CD4-positive, alpha-beta T cell treated with Interferon gamma for 1 hour (primary cell): ENCODE measurements around the gene GOLGB1.
"Not testable (repeated sequence)": the region's sequence is repeated elsewhere in the genome, so short reads cannot be mapped to it uniquely, and the experiment has no call there.

Experiments
- DNase-seq: peaks from one replicate; pipeline ENCODE4 v3.0.0-alpha.2; 2020

Gene GOLGB1

GRCh38 chr3:121743106-121743505 lies 6.4 kb downstream of the GOLGB1 start:
- not testable (repeated sequence) for DNase-seq

DNA sequence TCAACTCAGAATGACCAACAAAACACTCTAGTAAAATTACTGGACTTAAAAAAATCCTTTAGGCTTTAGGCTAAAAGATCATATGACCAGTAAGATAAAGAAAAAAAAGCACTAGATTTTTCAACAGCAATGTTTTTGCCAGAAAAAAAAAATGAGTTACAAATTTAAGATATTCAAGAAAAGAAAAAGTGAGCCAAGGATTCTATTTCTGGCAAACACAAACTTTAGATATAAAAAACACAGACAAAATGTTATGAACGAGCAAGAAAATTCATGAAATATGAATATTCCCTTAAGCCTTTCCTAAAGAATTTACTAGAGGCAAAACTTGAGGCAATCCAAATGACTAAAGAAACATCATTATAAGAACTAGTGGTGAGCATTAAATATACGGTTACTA lies 8.6 kb downstream of the GOLGB1 start:
- DNase-seq: no peak

DNA sequence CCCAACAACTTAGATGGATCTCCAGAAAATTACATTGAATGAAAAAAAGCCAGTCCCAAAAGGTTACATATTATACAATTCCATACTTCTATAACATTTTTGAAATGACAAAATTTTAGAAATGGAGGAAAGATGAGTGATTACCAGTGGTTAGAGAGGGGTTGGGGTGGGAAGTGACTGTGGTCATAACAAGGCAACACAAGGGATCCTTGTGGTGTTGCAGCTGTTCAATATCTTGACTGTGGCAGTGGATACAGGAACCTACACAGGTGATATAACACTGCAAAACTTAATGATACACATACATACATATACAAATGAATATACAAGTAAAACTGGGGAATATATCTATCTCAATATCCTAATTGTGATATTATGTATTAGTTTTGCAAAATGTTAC lies 9.6 kb downstream of the GOLGB1 start:
- no peak for DNase-seq

DNA sequence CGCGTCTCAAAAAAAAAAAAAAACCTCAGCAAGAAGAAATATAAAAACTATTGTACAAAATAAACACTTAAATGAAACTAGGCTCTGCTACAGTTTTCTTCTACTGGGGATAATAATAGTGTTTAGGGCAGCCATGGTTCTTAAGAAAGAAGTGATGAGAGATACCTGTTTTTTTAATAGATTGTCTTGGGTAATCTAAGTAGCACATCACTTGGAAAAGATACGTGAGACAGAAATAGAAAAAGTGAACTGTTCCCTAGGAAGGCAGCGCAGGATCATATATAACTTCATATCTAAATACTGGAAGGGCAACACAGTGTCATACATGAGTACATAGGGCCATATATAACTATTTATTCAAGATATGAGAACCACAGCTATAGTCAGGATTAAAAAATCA lies 11.9 kb downstream of the GOLGB1 start:
- DNase-seq: no peak

DNA sequence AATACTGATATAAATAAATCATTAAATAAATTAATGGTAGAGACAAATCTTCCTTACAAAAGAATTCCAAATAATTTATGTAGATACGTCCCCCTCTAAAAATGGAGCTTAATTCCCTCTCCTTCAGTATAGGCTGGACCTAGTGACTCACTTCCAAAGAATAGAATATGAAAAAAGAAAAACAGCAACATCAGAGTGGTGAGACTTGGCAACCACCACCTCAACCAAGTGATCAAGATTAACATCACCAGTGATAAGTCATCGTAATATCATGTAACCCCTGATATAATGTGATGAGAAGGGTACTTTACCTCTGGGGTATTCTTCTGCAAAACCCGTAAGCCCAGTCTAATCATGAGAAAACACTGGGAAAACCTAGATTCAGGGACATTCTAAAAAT lies 13.4 kb downstream of the GOLGB1 start:
- DNase-seq: no peak

- no peak for DNase-seq
Observed at GRCh38 chr3:121735047-121735696, 14.4 kb downstream of the GOLGB1 start.

DNA sequence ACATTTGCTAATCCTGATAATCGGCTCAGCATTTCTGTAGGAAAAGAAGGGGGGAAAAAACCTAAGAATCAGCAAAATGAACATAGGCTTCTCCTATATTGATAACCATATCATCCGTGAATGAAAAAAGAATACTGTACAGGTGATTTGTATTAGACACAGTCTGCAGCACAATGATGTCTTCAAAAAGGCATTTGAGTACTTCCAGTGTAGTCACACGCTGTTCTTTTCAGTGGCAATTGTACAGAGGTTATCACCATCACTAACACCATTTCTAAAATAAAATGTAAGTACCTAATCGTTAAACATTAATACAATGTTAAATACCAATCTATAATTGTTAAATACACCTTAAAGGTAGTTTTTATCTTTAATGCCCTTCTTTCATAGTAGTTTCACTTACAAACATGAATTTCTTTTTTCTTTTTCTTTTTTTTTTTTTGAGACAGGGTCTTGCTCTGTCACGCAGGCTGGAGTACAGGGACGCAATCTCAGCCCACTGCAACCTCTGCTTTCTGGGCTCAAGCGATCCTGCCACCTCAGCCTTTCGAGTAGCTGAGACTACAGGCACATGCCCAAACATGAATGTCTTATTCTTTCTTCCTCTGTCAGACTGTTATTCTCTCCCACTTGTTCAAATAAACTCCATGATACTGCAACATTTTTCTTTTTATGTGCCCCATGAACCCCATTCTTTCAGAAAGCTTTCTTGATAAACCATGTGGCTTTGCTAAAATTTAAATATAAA lies 18.4 kb downstream of the GOLGB1 start:
- DNase-seq: no peak

- DNase-seq: no peak
Observed at GRCh38 chr3:121724130-121724529, 25.4 kb downstream of the GOLGB1 start.

DNA sequence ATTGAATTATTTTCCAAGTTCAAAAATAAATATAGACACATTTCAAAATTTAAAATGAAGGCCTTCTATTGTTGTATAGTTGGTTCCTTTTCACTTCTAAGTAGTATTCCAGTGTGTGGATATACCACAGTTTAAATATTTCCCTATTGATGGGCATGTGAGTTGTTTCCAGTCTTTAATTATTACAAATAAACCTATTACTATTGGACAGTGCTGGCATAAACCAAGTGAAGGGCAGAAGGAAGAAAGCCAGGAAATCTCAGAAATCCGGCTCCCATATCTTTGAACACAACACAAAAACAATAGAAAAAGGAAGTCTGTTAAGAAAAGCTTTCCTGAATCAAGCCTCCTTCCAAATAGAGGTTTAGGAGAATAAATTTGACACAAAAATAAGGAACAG lies 26.1 kb downstream of the GOLGB1 start:
- no peak for DNase-seq

- no peak for DNase-seq
Observed at GRCh38 chr3:121722411-121722810, 27.1 kb downstream of the GOLGB1 start.

GRCh38 chr3:121720163-121720562 lies 29.4 kb downstream of the GOLGB1 start:
- no peak for DNase-seq

- DNase-seq: no peak
Observed at GRCh38 chr3:121719423-121719822, 30.1 kb downstream of the GOLGB1 start.

GRCh38 chr3:121718205-121718846 lies 31.2 kb downstream of the GOLGB1 start:
- DNase-seq: no peak

DNA sequence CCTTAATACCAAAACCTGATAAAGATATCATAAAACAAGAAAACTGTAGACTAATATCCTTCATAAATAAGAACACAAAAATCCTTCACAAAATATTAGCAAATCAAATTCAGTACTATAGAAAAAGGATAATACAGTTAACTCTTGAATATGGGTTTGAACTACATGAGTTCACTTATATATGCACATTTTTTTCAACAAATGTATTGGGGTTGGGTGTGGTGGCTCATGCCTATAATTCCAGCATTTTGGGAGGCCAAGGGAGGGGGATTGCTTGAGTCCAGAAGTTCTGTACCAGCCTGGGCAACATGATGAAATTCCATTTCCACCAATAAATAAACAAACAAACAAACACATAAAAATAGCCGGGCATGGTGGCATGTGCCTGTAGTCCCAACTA lies 39.2 kb downstream of the GOLGB1 start:
- DNase-seq: no peak

GRCh38 chr3:121707531-121708273 lies 41.8 kb downstream of the GOLGB1 start:
- DNase-seq: no peak

GRCh38 chr3:121705541-121705940 lies 44.0 kb downstream of the GOLGB1 start:
- DNase-seq: no peak

GRCh38 chr3:121703973-121704372 lies 45.6 kb downstream of the GOLGB1 start:
- no peak for DNase-seq

DNA sequence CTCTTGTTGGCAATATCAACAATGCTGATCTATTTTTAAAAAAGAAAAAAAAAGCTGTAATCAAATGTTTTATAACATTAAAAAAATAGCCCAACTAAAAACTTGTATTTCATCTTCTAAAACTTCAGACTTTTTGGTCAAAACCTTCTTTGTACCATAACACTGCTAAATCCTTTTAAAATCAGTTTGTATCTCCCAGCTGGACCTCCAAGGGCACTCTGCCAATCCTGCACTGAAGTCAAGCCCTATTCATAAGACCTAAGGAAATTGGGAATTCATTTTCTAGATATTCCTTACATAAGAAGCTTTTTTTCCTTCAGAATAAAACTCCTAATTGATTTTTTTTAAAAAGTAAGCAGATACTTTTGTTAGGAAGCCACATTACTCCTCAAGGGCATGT lies 50.6 kb downstream of the GOLGB1 start:
- no peak for DNase-seq

DNA sequence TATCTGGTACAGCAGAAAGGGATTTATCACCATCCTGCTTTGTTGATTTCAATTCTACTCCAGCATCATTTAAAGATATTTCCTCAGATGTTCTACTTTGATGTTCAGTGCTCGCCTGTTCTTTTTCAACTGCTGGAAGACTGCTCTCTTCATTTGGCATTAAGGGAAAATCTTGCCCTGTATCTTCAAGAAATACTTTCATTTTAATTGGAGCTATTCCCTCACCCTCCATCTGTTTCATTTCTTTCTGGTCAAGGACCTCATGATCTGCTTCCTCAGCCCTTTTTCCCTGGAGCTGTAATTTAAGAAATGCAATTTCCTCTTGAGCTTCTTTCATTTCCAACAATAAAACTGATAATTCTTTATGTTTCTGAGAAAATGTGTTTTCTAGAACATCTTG lies 51.1 kb downstream of the GOLGB1 start:
- no peak for DNase-seq

- no peak for DNase-seq
Observed at GRCh38 chr3:121696186-121696585, 53.4 kb downstream of the GOLGB1 start.

GRCh38 chr3:121692010-121692699 lies 57.4 kb downstream of the GOLGB1 start:
- no peak for DNase-seq

DNA sequence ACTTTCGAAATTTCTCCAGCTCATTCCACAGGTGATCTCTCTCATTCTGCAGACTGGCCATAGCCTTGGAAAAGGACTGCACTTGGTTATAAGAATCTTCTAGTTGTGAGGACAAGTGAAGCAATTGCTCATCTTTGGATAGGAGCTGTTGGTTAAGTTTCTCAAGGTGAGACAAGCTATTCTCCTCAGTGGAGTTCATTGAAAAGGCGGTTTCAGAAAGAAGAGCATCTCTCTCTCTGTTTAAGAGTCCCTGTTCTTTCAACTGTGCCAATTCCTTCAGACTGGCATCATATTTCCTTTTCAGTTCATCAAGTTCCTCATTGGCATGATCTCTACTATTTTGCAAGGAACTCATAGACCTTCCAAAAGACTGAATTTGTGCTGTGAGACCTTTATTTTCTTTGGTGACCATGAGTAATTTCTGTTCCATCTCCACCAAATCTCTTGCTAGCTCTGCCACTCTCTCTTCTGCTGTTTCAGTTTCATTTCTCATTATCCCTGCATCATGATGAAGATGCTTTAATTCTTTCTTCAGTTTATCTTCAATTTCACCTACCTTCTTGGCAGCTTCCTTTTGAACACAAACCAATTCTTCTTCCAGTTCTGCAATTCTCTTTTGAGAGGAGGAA lies 58.6 kb downstream of the GOLGB1 start:
- no peak for DNase-seq
